Mesenchymal stem cell (in vitro differentiated cells and primary cell): ENCODE results near the gene PPP5C.

Source experiments
- DNase-seq: peaks from one replicate; pipeline ENCODE4 v3.0.0-alpha.2; 2013
- H2AFZ ChIP-seq: one replicate; pipeline ENCODE4 v1.6.1; 2013; ENCODE audit warnings: low read depth, mild to moderate bottlenecking, control low read depth, inconsistent platforms, low read length, moderate library complexity
- H2AK5ac ChIP-seq: 2 replicates; pipeline ENCODE4 v1.6.1; 2013; ENCODE audit warnings: low read length, moderate library complexity, mild to moderate bottlenecking, inconsistent platforms; ENCODE audit not compliant: severe bottlenecking
- H2BK120ac ChIP-seq: one replicate; pipeline ENCODE4 v1.6.1; 2013; ENCODE audit warnings: low read depth, mild to moderate bottlenecking, inconsistent platforms, low read length, moderate library complexity
- H2BK12ac ChIP-seq, 2 experiments: one replicate each; pipeline ENCODE4 v1.6.1; 2013; ENCODE audit warnings: inconsistent platforms in 2 of 2, low read length in 2 of 2, mild to moderate bottlenecking in 2 of 2, moderate library complexity in 2 of 2, control low read depth in 1 of 2
- H2BK15ac ChIP-seq: one replicate; pipeline ENCODE4 v1.6.1; 2013; ENCODE audit warnings: mild to moderate bottlenecking, low read depth, inconsistent platforms; ENCODE audit not compliant: poor library complexity, severe bottlenecking
- H2BK5ac ChIP-seq: 2 replicates; pipeline ENCODE4 v1.6.1; 2013; ENCODE audit warnings: low read depth, mild to moderate bottlenecking, low read length, control low read depth, inconsistent platforms; ENCODE audit not compliant: poor library complexity, severe bottlenecking
- H3K14ac ChIP-seq, 2 experiments: one replicate each; pipeline ENCODE4 v1.6.1; 2013; ENCODE audit warnings: inconsistent platforms in 2 of 2, low read length in 2 of 2, control low read depth in 1 of 2, mild to moderate bottlenecking in 1 of 2, moderate library complexity in 1 of 2
- H3K18ac ChIP-seq, 2 experiments: one replicate each; pipeline ENCODE4 v1.6.1; 2013; ENCODE audit warnings: inconsistent platforms in 2 of 2, low read length in 2 of 2, control low read depth in 1 of 2, low read depth in 1 of 2, mild to moderate bottlenecking in 1 of 2
- H3K23ac ChIP-seq, 2 experiments: one replicate each; pipeline ENCODE4 v1.6.1; 2013; ENCODE audit warnings: inconsistent platforms in 2 of 2, low read length in 2 of 2, mild to moderate bottlenecking in 2 of 2, moderate library complexity in 2 of 2, control low read depth in 1 of 2
- H3K27ac ChIP-seq: 2 replicates; pipeline ENCODE4 v1.5.1; 2013; ENCODE audit warnings: mild to moderate bottlenecking, moderate library complexity, low read length, control low read depth, inconsistent platforms; ENCODE audit not compliant: poor library complexity, severe bottlenecking
- H3K27me3 ChIP-seq, 2 experiments: 2 replicates each; pipeline versions ENCODE4 v1.6.1 to v1.7.0; 2013; ENCODE audit warnings: low read length in 2 of 2, mild to moderate bottlenecking in 2 of 2, moderate library complexity in 2 of 2, control low read depth in 1 of 2, inconsistent platforms in 1 of 2; ENCODE audit not compliant: control insufficient read depth in 1 of 2, insufficient read depth in 1 of 2
- H3K36me3 ChIP-seq, 2 experiments: 2 replicates each; pipeline versions ENCODE4 v1.6.1 to v1.7.0; 2013; ENCODE audit warnings: low read length in 2 of 2, control low read depth in 1 of 2, inconsistent platforms in 1 of 2, low read depth in 1 of 2, mild to moderate bottlenecking in 1 of 2; ENCODE audit not compliant: insufficient read depth in 2 of 2, control insufficient read depth in 1 of 2
- H3K4ac ChIP-seq, 2 experiments: one replicate each; pipeline ENCODE4 v1.6.1; 2013; ENCODE audit warnings: inconsistent platforms in 2 of 2, low read length in 2 of 2, mild to moderate bottlenecking in 2 of 2, moderate library complexity in 2 of 2, control low read depth in 1 of 2, low read depth in 1 of 2
- H3K4me1 ChIP-seq: 2 replicates; pipeline ENCODE4 v1.6.1; 2013; ENCODE audit warnings: low read depth, low read length, control low read depth; ENCODE audit not compliant: control insufficient read depth, insufficient read depth
- H3K4me2 ChIP-seq: 2 replicates; pipeline ENCODE4 v1.6.1; 2013; ENCODE audit warnings: low read length, mild to moderate bottlenecking, inconsistent platforms; ENCODE audit not compliant: poor library complexity, severe bottlenecking
- H3K4me3 ChIP-seq, 2 experiments: 2 replicates each; pipeline versions ENCODE4 v1.5.1 to v1.7.0; 2013; ENCODE audit warnings: low read length in 2 of 2, mild to moderate bottlenecking in 2 of 2, control low read depth in 1 of 2, low read depth in 1 of 2; ENCODE audit not compliant: insufficient read depth in 1 of 2
- H3K79me1 ChIP-seq: replicated peaks from 2 replicates; pipeline ENCODE4 v1.6.1; 2013; ENCODE audit warnings: mild to moderate bottlenecking, control low read depth, low read length, inconsistent platforms; ENCODE audit not compliant: poor library complexity, severe bottlenecking
- H3K9ac ChIP-seq: 2 replicates; pipeline ENCODE4 v1.7.0; 2013; ENCODE audit warnings: mild to moderate bottlenecking, low read length, moderate library complexity
- H3K9me3 ChIP-seq: 2 replicates; pipeline ENCODE4 v1.7.0; 2013; ENCODE audit warnings: mild to moderate bottlenecking, low read length; ENCODE audit not compliant: control insufficient read depth
- H4K8ac ChIP-seq: one replicate; pipeline ENCODE4 v1.6.1; 2013; ENCODE audit warnings: inconsistent platforms, mild to moderate bottlenecking, low read length, moderate library complexity
- H4K91ac ChIP-seq: one replicate; pipeline ENCODE4 v1.6.1; 2013; ENCODE audit warnings: mild to moderate bottlenecking, low read length, inconsistent platforms
- WGBS: methylation state at CpG from one replicate; pipeline ENCODE4 v1.1.7; 2013; ENCODE audit warnings: mixed read lengths; 5-methylcytosine and 5-hydroxymethylcytosine counted together

Gene PPP5C

GRCh38 chr19:46404055-46404752 is 57.3 kb downstream of the PPP5C start:
- WGBS: 5% methylated on average over 36 of the region's 36 CpGs
- Histone ChIP-seq H2BK15ac (no peak overlapping the region), H2BK120ac (peak overlapping the region; percentile 65), H3K79me1 (peaks cover 2% of the 10 kb centered on the region), H3K9ac (peak overlapping the region; percentile 77), H3K4me3 (peak overlapping the region; percentile 49 to 77), H2BK5ac (no peak overlapping the region), H3K27me3 (peaks cover 0 to 26% of the 10 kb centered on the region in 2 experiments), H4K8ac (peak overlapping the region; percentile 95), H2AFZ (peak overlapping the region; percentile 7), H3K27ac (peak overlapping the region; percentile 64), H4K91ac (peak overlapping the region; percentile 48), H3K14ac (peak overlapping the region in 1 of 2 experiments; percentile 86), H3K4me2 (peak overlapping the region; percentile 84), H3K9me3 (no peaks in the 10 kb centered on the region), H3K36me3 (no peaks in the 10 kb centered on the region), H2AK5ac (no peak overlapping the region), H3K4me1 (peaks cover 24% of the 10 kb centered on the region), H3K4ac (peak overlapping the region in 1 of 2 experiments; percentile 88), H2BK12ac (peak overlapping the region; percentile 9 to 68), H3K23ac (peak overlapping the region in 1 of 2 experiments; percentile 48), H3K18ac (peak overlapping the region; percentile 65 to 67)
- peak; percentile 74 for DNase-seq

GRCh38 chr19:46404753-46405468 is 58.0 kb downstream of the PPP5C start:
- 40% methylated on average over 28 of the region's 41 CpGs for WGBS
- peak overlapping the region; percentile 84 for H3K4me2 ChIP-seq
- H3K4ac ChIP-seq: peak overlapping the region in 1 of 2 experiments; percentile 88

GRCh38 chr19:46406976-46407375 is 60.1 kb downstream of the PPP5C start:
- Histone ChIP-seq H3K27me3 (peaks cover 0 to 36% of the 10 kb centered on the region in 2 experiments), H3K9me3 (no peaks in the 10 kb centered on the region), H3K4me2 (no peak overlapping the region), H2BK120ac (no peak overlapping the region), H2BK15ac (no peak overlapping the region), H3K4me1 (peaks cover 40% of the 10 kb centered on the region), H4K91ac (no peak overlapping the region), H2BK5ac (no peak overlapping the region), H3K36me3 (peaks cover 0 to 12% of the 10 kb centered on the region in 2 experiments), H2AFZ (no peak overlapping the region), H3K4ac (no peak overlapping the region), H3K27ac (no peak overlapping the region), H3K23ac (no peak overlapping the region), H2AK5ac (no peak overlapping the region), H3K4me3 (no peak overlapping the region), H4K8ac (no peak overlapping the region), H3K18ac (peak overlapping the region in 1 of 2 experiments; percentile 22), H2BK12ac (no peak overlapping the region), H3K79me1 (peaks cover 11% of the 10 kb centered on the region), H3K9ac (no peak overlapping the region), H3K14ac (no peak overlapping the region)
- WGBS: 63% methylated on average over 6 of the region's 6 CpGs
- DNase-seq: no peak

More at GRCh38 chr19:46404753-46405468, 58.0 kb downstream of the PPP5C start:
- no peak for DNase-seq
- peak overlapping the region; percentile 77 for H3K9ac ChIP-seq
- H2BK15ac ChIP-seq: no peak overlapping the region
- H3K14ac ChIP-seq: peak overlapping the region in 1 of 2 experiments; percentile 86
- peak overlapping the region; percentile 9 to 68 for H2BK12ac ChIP-seq
- H3K27ac ChIP-seq: no peak overlapping the region
- H3K9me3 ChIP-seq: no peaks in the 10 kb centered on the region
- peaks cover 26% of the 10 kb centered on the region for H3K4me1 ChIP-seq
- peak overlapping the region in 1 of 2 experiments; percentile 48 for H3K23ac ChIP-seq
- H4K8ac ChIP-seq: peak overlapping the region; percentile 95
- no peaks in the 10 kb centered on the region for H3K79me1 ChIP-seq
- H2BK5ac ChIP-seq: no peak overlapping the region
- H2AFZ ChIP-seq: peak overlapping the region; percentile 7
- peak overlapping the region in 1 of 2 experiments; percentile 13 for H3K18ac ChIP-seq
- peaks cover 0 to 26% of the 10 kb centered on the region in 2 experiments for H3K27me3 ChIP-seq
- H2BK120ac ChIP-seq: no peak overlapping the region
- peak overlapping the region; percentile 48 for H4K91ac ChIP-seq
- no peaks in the 10 kb centered on the region for H3K36me3 ChIP-seq
- peak overlapping the region; percentile 9 to 77 for H3K4me3 ChIP-seq
- no peak overlapping the region for H2AK5ac ChIP-seq
